Measurements from ENCODE around the gene CADM2. TPM values are rescaled to one million over a fixed set of nuclear protein-coding genes. Genes with fewer than 3 reads are reported as not detected.

Gene CADM2
- total RNA-seq, 1 experiment from 2014 or later, result not detected

GRCh38 chr3:85560088-85560785, 601.4 kb downstream of the CADM2 start:
- intact Hi-C loops (cut with micrococcal nuclease), result no loop called here
- POLR2A ChIA-PET, result no interaction called here
- Mint-ChIP-seq H3K4me1 (ENCODE audit: insufficient read depth, unreplicated experiment) (no peaks in the 10 kb centered on the region), H3K36me3 (ENCODE audit: insufficient read depth, unreplicated experiment) (no peaks in the 10 kb centered on the region), H3K4me3 (ENCODE audit: unreplicated experiment) (no peak overlapping the region), H3K27me3 (ENCODE audit: insufficient read depth, unreplicated experiment) (peaks cover 79% of the 10 kb centered on the region), H3K27ac (ENCODE audit: low read depth, unreplicated experiment) (no peak overlapping the region), H3K9me3 (ENCODE audit: unreplicated experiment) (no peaks in the 10 kb centered on the region)
- TF ChIP-seq CTCF (IDR thresholded peaks at IDR 0.05; ENCODE audit: unreplicated experiment), result no peak
- DNase-seq (ENCODE audit: unreplicated experiment), result peak; percentile 5
- no TSS peak for BruUV-seq (replicated peaks)
- CTCF ChIA-PET, result interaction anchor here (0.5 to 0.7 kb wide), 2 partner anchors 13 to 1011 kb away, joined by 3 read pairs; no protein-coding TSS in a partner anchor

GRCh38 chr3:85567071-85567676, 608.4 kb downstream of the CADM2 start:
- H3K4me1 Mint-ChIP-seq (ENCODE audit: insufficient read depth, unreplicated experiment), result no peaks in the 10 kb centered on the region
- intact Hi-C loops (cut with micrococcal nuclease), result no loop called here
- H3K27ac Mint-ChIP-seq (ENCODE audit: low read depth, unreplicated experiment), result no peak overlapping the region
- DNase-seq (ENCODE audit: unreplicated experiment), result peak; percentile 67
- H3K9me3 Mint-ChIP-seq (ENCODE audit: unreplicated experiment), result no peaks in the 10 kb centered on the region
- peaks cover 57% of the 10 kb centered on the region for H3K27me3 Mint-ChIP-seq (ENCODE audit: insufficient read depth, unreplicated experiment)
- no peaks in the 10 kb centered on the region for H3K36me3 Mint-ChIP-seq (ENCODE audit: insufficient read depth, unreplicated experiment)
- no peak overlapping the region for H3K4me3 Mint-ChIP-seq (ENCODE audit: unreplicated experiment)
- no TSS peak for BruUV-seq (replicated peaks)
- ChIA-PET POLR2A (no interaction called here), CTCF (interaction anchor here (0.6 to 1.6 kb wide), 5 partner anchors 10 to 398 kb away, joined by 3 to 5 read pairs (median 4); no protein-coding TSS in a partner anchor)
- peak; percentile 48 for TF ChIP-seq CTCF (IDR thresholded peaks at IDR 0.05; ENCODE audit: unreplicated experiment)

GRCh38 chr3:85570819-85571218, 612.0 kb downstream of the CADM2 start:
- H3K9me3 Mint-ChIP-seq (ENCODE audit: unreplicated experiment), result no peaks in the 10 kb centered on the region
- ChIA-PET POLR2A (interaction anchor here (0.7 kb wide), 1 partner anchor 604 kb away, joined by 3 read pairs; no protein-coding TSS in a partner anchor), CTCF (interaction anchor here (0.5 kb wide), 1 partner anchor 1025 kb away, joined by 3 read pairs; no protein-coding TSS in a partner anchor)
- H3K27ac Mint-ChIP-seq (ENCODE audit: low read depth, unreplicated experiment), result no peak overlapping the region
- peaks cover 25% of the 10 kb centered on the region for H3K27me3 Mint-ChIP-seq (ENCODE audit: insufficient read depth, unreplicated experiment)
- no peaks in the 10 kb centered on the region for H3K36me3 Mint-ChIP-seq (ENCODE audit: insufficient read depth, unreplicated experiment)
- no TSS peak for BruUV-seq (replicated peaks)
- H3K4me1 Mint-ChIP-seq (ENCODE audit: insufficient read depth, unreplicated experiment), result no peaks in the 10 kb centered on the region
- DNase-seq (ENCODE audit: unreplicated experiment), result no peak
- H3K4me3 Mint-ChIP-seq (ENCODE audit: unreplicated experiment), result no peak overlapping the region
- TF ChIP-seq CTCF (IDR thresholded peaks at IDR 0.05; ENCODE audit: unreplicated experiment), result no peak
- intact Hi-C loops (cut with micrococcal nuclease), result loop anchor here (10.0 kb wide), 1 partner anchor 596 kb away; no protein-coding TSS in a partner anchor

GRCh38 chr3:85571835-85572234, 613.0 kb downstream of the CADM2 start:
- ChIA-PET POLR2A (no interaction called here), CTCF (interaction anchor here (0.7 to 2.1 kb wide), 4 partner anchors 26 to 1024 kb away, joined by 4 to 7 read pairs (median 5); no protein-coding TSS in a partner anchor)
- peak; percentile 66 for DNase-seq (ENCODE audit: unreplicated experiment)
- no peaks in the 10 kb centered on the region for H3K36me3 Mint-ChIP-seq (ENCODE audit: insufficient read depth, unreplicated experiment)
- H3K27ac Mint-ChIP-seq (ENCODE audit: low read depth, unreplicated experiment), result no peak overlapping the region
- no peaks in the 10 kb centered on the region for H3K4me1 Mint-ChIP-seq (ENCODE audit: insufficient read depth, unreplicated experiment)
- no peak for TF ChIP-seq CTCF (IDR thresholded peaks at IDR 0.05; ENCODE audit: unreplicated experiment)
- H3K9me3 Mint-ChIP-seq (ENCODE audit: unreplicated experiment), result no peaks in the 10 kb centered on the region
- H3K4me3 Mint-ChIP-seq (ENCODE audit: unreplicated experiment), result no peak overlapping the region
- intact Hi-C loops (cut with micrococcal nuclease), result loop anchor here (10.0 kb wide), 1 partner anchor 597 kb away; no protein-coding TSS in a partner anchor
- peaks cover 25% of the 10 kb centered on the region for H3K27me3 Mint-ChIP-seq (ENCODE audit: insufficient read depth, unreplicated experiment)
- no TSS peak for BruUV-seq (replicated peaks)

All from MCF 10A (cell line).